ENCODE data around the gene SATB2.
A peak's percentile ranks its signal among the peaks of the same experiment; 100 is the strongest.

The SATB2 gene

DNA sequence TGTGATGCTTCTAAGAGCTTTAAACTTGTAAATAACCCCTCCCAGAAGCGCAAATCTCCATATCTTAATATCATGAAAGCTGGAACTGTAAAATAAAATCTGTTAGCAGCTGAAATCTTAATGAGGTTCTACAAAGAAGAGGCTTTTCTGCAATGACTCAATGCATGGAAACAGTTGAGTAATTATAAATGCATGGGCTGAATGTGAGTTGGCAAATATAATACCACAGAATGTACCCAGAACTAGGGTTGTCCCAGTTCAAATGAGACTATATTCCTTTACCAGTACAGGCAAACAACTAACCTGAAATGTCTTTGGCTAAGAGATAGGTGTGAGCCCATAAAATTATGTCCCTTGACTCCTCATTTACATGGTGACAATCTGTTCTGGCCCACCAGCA, 52.9 kb downstream of the SATB2 start:
- DNase-seq (ENCODE audit: low spot score), result peak; percentile 48

DNA sequence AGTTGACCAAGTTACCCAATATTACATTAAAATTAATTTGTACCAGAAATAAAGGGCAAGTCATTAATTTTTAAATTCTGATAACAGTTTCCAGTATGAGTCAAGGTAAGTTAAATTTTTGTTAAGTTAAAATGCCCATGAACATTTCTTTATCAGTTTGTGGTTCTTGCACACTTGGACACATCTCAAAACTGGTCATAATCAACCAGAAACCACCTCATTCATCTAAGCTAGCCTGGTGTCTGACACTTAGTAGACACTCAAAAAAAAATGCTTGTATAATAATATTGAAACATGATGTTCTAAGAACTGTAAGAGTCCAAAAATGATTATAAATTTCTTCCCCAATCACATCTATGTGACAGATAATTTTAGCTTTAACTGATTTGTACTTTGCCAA, 62.4 kb downstream of the SATB2 start:
- DNase-seq (ENCODE audit: low spot score), result no peak

DNA sequence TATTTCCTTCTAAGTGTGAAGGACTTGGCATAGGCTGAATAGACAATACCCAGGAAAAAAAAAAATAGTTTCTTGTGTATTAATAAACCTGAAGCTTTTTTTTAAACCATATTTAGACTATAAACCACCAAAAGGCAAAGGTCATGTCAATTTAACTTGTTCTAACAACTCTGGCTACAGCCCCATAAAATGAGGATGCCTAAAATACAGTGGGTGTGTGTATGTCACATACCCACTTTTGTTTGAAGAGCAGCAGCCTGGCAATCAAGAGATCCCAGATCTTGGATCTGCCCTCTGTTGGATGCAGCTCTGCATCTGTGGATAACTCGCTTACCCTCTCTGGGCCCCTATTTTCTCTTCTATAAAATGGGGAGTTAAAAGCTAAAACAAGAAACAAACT, 65.4 kb downstream of the SATB2 start:
- no peak for DNase-seq (ENCODE audit: low spot score)

DNA sequence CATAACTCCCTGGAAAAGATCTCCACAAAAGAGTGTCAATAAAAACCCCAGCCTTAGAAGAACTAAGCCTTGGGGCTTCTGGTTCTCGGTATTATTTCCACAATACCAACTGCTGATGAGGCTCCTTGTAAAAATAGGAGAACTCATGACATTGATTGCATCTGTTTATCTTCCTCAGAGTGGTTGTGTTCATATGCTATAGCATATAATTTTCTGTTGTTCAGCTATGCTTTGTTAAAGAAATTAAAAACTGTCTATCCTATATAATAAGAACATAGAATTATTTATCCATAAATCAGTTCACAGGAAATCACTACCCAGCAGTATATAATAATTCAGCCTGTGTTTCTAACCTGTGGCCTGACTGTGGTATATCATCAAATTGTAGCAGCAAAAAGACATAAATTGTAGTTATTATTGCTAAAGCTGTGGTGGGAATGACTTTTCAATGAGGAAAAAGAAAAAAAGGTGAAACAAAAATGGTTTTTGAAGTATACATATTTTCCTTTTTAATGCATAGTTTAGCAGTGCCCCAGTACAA, 68.9 kb downstream of the SATB2 start:
- no peak for DNase-seq (ENCODE audit: low spot score)

- DNase-seq (ENCODE audit: low spot score), result no peak
These were observed 73.7 kb downstream of the SATB2 start for GRCh38 chr2:199384043-199384442.

GRCh38 chr2:199383021-199383420, 74.7 kb downstream of the SATB2 start:
- no peak for DNase-seq (ENCODE audit: low spot score)

GRCh38 chr2:199382091-199382490, 75.6 kb downstream of the SATB2 start:
- no peak for DNase-seq (ENCODE audit: low spot score)

DNA sequence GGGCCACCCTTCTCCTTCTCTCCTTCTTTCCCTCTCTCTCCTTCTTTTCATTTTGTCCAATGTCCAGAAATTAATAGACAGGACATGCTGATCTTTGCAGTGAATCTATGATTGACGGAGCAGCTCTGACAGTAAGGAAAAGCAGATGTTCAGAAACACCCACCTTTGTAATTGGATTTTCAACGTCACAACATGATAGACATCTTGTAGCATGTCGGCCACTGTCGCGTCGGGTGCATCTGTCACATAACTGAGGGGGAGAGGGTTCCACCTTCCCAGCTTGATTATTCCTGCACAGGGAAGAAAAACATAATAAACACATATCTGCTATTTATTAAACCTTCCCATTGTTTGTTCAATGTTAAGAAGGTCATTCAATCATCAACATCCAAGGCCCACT, 76.2 kb downstream of the SATB2 start:
- DNase-seq (ENCODE audit: low spot score), result no peak

- DNase-seq (ENCODE audit: low spot score), result peak; percentile 22
These were observed 78.6 kb downstream of the SATB2 start for GRCh38 chr2:199378948-199379650.

DNA sequence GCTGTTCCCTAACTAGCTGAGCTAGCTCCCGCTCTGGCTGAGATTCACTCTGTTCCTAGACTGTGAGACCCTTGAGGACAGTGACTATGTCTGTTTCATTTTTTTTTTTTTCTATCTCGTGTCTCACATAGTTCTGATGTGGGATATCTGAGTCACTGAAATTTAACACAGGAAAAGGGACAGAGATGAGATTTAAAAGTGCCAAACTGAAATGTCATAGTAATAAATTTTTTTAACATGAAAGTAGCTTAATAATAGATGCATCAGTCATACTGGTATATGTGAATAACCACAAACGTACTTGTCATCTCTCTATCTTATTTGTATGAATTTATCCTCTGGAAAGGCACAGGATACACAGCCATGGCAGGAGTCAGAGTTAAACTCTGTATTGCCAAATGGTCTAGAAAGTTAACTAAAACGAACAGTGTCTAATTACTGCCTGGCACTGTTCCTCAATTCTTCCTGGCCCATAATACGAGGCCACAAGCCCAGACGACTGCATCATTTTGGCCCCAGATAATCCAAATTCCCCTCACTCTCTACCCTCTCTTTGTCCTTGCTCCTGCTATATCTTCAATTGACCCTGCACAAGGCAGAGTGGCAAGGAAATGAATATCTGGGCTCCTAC, 87.5 kb downstream of the SATB2 start:
- peak; percentile 24 for DNase-seq (ENCODE audit: low spot score)

DNA sequence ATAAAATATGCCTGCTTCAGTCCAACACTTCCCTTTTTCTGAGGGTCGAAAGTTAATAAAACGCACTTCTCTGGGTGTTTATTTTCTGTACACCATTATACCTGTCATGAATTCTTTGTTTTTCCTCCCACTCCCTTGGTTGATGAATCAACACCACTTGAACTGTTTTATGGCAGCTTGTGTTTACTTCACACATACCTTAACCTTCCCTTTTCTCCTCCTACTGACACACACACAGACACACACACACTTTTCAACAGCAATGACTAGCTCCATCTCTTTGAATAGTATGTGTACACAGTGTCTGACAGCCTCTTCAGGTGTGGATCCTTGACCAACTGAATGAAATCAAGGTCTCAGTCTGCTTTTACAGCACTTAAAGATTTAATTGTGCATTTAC, 91.3 kb downstream of the SATB2 start:
- DNase-seq (ENCODE audit: low spot score), result no peak

DNA sequence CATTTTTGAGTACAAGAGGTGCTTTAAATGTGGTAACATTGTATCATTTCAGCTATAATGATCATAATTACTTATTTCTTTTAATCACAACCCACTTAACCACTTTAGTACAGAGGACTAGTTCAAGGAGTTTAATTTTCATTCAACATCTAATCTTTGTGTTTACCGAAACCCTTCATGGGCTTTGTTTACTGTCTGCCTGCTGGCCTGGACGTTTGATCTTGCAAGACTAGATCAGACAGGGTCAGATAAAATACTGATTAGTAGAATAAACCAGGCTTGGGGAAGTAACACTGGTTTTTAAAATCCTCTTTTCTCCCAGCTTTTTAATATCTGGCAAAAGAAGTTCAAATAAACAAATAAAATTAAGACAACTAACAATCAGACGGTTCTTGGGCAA, 93.6 kb downstream of the SATB2 start:
- no peak for DNase-seq (ENCODE audit: low spot score)

DNA sequence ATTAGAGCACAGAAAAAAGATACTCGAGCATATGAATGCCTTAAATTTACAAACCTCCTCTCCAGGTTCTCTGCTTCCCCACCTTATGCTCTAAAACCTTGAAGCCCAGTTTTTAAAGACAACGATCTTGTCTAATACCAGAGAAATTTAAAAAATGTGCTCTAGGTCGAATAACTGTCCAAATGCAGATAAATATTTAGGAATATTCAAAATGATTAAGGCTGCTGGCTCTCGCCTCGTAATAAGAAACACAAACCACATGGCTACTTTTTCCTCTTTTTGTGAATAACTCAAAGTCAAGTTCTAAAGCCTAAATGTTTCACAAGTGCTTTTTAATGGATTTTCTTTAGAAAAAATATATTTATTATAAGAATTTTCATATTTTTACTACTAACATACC, 101.3 kb downstream of the SATB2 start:
- DNase-seq (ENCODE audit: low spot score), result peak; percentile 11

DNA sequence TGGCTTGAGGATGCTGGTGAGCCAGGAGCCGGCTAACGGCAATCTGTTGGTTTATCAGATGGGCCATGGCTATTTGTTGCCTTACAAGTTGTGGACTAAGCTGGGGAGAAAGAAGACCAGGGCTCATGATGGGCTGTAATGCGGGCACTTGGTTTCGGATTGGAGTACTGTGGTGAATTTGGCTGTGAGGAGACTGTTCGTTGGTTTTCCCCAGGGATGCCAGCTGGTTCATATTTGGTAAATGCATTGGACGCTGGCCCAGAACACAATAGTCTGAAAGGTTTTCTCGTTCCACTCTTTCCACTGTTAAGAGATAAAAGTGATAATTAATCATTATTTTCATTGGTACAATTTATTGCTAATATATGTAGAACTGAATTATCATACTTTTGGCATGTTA, 108.9 kb downstream of the SATB2 start:
- no peak for DNase-seq (ENCODE audit: low spot score)

DNA sequence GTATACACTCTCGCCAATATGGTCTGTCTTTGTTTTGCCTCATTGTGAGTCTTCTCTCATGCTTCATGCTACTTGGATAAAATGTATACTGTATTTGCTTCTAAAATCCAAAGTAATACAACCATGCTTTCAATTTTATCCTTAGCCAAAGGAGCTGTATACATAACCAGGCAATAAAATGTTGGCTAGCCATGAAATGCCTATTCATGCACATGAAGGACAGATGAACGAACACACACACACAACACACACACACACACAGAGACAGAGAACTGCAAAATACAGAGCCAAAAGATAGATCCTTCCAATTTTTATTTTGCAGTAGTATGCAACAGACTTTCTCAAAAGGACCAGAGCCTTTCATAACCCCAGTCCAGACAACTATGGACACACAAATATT, 113.7 kb downstream of the SATB2 start:
- DNase-seq (ENCODE audit: low spot score), result no peak

DNA sequence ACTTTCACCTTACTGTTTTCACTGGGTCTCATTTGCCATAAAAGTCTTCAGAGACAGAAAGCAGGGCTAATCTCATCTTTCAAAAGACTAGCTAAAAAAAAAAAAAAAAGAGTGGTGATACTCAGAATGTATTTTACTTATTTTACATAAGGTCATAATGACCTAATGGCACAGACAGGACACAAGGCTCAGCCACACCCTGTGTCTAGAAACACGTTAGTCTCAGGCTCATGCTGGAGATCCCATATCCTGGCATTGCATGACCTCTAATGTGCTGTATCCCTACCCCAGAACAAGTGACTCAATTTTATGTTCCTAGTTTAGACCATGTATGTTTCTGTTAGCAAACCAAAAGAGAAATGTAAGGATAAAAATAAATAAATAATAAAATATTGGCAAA, 115.4 kb downstream of the SATB2 start:
- no peak for DNase-seq (ENCODE audit: low spot score)

- no peak for DNase-seq (ENCODE audit: low spot score)
These were observed 116.6 kb downstream of the SATB2 start for GRCh38 chr2:199341123-199341522.

DNA sequence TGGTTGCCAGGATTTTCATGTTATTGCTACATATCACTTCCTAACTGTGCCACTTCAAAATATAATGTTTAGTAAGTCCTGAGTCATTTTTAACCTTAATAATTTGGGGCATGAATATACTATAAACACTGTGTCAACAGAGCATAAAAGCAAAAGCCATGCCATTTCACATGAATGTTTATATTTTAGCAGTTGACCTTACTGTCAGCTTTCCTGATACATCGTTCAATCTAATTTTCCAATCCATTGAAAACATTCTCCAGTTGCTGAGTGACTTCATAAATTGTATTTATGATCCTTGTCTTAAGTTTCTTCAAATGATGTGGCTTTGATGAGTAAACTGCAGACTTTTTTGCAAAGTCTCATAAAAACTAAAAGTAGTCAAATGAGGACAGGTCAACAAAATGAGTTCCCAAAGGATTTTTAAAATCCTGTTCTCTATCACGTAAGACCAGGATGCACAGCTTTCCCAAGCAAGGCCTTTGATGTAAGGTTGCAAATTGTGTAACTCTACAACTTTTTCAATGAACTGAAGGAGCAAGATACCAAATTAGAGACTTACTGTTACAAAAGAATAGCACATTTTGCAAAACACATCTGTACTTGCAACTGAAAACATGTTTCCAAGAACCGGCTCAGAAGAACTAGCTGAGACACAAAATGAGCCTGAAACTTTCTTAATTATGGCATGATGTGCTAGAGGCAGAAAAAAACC, 117.7 kb downstream of the SATB2 start:
- no peak for DNase-seq (ENCODE audit: low spot score)

- no peak for DNase-seq (ENCODE audit: low spot score)
These were observed 121.2 kb downstream of the SATB2 start for GRCh38 chr2:199336546-199336945.

- DNase-seq (ENCODE audit: low spot score), result no peak
These were observed 122.2 kb downstream of the SATB2 start for GRCh38 chr2:199335502-199335901.

DNA sequence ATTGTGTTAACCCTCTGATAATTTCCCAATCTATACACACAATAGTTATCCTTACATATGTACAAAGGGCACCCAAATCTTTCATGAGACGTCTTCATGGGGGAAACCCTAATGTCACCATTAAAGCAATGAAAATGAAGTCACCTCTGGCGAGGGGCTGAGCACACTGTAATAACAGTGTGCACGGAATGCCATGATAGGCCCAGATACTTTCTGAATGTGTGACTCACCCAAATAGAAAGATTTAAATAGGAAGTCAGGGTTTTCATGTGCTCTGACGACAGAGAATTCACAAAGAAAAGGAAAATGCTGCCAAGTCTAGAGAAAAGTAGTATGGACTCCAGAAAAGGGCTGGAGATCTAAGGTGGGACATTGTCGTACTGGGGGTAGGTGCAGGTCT, 128.3 kb downstream of the SATB2 start:
- no peak for DNase-seq (ENCODE audit: low spot score)

- no peak for DNase-seq (ENCODE audit: low spot score)
These were observed 128.7 kb downstream of the SATB2 start for GRCh38 chr2:199329031-199329430.

DNA sequence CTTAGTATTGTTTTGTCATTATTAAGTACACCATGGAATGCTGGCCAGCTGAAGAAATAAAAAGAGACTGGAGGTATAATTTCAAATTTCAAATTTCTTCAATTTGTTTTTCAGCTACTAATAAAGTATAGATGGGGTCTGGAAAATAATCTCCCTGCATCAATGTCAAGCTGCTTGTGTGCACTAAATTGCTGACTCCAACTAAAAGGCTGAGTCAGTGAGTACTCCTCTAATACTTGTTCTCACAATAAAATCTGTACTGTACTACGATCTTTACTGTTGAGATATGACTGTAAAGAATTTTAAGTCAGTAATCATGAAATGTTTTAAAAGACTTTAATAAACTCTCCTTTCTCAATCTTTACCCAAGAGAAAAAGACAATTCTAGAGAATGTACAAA, 131.9 kb downstream of the SATB2 start:
- DNase-seq (ENCODE audit: low spot score), result no peak

Measured in GM03348 (cell line).